HEK293 (cell line): Measurements from ENCODE around the gene MYORG.

Source experiments
- KLF9 ChIP-seq: fragments of 450-650 bp; formaldehyde crosslinking; IDR thresholded peaks from 2 replicates; pipeline ENCODE4 v1.5.1; 2016; ENCODE audit warnings: missing biosample characterization, missing genetic modification characterization, low read depth
- RBAK ChIP-seq: fragments of 450-650 bp; formaldehyde crosslinking; IDR thresholded peaks from 2 replicates; pipeline ENCODE4 v1.5.1; 2016; ENCODE audit warnings: missing biosample characterization, missing genetic modification characterization
- ZNF239 ChIP-seq: fragments of 450-650 bp; formaldehyde crosslinking; IDR thresholded peaks from 2 replicates; pipeline ENCODE4 v1.5.1; 2016; ENCODE audit warnings: missing biosample characterization, missing genetic modification characterization
- ZNF555 ChIP-seq: fragments of 450-650 bp; formaldehyde crosslinking; conservative IDR thresholded peaks from 2 replicates; pipeline ENCODE4 v1.5.1; 2017; ENCODE audit warnings: missing biosample characterization, mild to moderate bottlenecking, missing genetic modification characterization, inconsistent platforms
- ZNF561 ChIP-seq: fragments of 450-650 bp; IDR thresholded peaks from 2 replicates; pipeline ENCODE4 v1.5.1; 2018; ENCODE audit warnings: missing biosample characterization, missing genetic modification characterization, borderline replicate concordance
- ZSCAN16 ChIP-seq: fragments of 450-650 bp; formaldehyde crosslinking; IDR thresholded peaks from 2 replicates; pipeline ENCODE4 v1.5.1; 2016; ENCODE audit warnings: missing biosample characterization, missing genetic modification characterization
- TF ChIP-seq, protein P1 (sequence below): fragments of 450-650 bp; formaldehyde crosslinking; IDR thresholded peaks from 2 replicates; pipeline ENCODE4 v1.5.1; 2016; ENCODE audit warnings: missing biosample characterization, missing genetic modification characterization
- TF ChIP-seq, protein P2 (sequence below): fragments of 450-650 bp; formaldehyde crosslinking; IDR thresholded peaks from 2 replicates; pipeline ENCODE4 v1.5.1; 2016; ENCODE audit warnings: missing biosample characterization, missing genetic modification characterization, low read depth

- TF ChIP-seq, protein P1, sequence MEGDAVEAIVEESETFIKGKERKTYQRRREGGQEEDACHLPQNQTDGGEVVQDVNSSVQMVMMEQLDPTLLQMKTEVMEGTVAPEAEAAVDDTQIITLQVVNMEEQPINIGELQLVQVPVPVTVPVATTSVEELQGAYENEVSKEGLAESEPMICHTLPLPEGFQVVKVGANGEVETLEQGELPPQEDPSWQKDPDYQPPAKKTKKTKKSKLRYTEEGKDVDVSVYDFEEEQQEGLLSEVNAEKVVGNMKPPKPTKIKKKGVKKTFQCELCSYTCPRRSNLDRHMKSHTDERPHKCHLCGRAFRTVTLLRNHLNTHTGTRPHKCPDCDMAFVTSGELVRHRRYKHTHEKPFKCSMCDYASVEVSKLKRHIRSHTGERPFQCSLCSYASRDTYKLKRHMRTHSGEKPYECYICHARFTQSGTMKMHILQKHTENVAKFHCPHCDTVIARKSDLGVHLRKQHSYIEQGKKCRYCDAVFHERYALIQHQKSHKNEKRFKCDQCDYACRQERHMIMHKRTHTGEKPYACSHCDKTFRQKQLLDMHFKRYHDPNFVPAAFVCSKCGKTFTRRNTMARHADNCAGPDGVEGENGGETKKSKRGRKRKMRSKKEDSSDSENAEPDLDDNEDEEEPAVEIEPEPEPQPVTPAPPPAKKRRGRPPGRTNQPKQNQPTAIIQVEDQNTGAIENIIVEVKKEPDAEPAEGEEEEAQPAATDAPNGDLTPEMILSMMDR (tag by site-specific recombination), result no peak
- TF ChIP-seq, protein P2, sequence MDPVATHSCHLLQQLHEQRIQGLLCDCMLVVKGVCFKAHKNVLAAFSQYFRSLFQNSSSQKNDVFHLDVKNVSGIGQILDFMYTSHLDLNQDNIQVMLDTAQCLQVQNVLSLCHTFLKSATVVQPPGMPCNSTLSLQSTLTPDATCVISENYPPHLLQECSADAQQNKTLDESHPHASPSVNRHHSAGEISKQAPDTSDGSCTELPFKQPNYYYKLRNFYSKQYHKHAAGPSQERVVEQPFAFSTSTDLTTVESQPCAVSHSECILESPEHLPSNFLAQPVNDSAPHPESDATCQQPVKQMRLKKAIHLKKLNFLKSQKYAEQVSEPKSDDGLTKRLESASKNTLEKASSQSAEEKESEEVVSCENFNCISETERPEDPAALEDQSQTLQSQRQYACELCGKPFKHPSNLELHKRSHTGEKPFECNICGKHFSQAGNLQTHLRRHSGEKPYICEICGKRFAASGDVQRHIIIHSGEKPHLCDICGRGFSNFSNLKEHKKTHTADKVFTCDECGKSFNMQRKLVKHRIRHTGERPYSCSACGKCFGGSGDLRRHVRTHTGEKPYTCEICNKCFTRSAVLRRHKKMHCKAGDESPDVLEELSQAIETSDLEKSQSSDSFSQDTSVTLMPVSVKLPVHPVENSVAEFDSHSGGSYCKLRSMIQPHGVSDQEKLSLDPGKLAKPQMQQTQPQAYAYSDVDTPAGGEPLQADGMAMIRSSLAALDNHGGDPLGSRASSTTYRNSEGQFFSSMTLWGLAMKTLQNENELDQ, result no peak
- no peak for TF ChIP-seq KLF9
- no peak for TF ChIP-seq ZNF555 (tag by site-specific recombination)
- TF ChIP-seq ZNF561 (tag by site-specific recombination), result no peak
- TF ChIP-seq ZNF239, result no peak
- TF ChIP-seq ZSCAN16 (tag by site-specific recombination), result no peak
- no peak for TF ChIP-seq RBAK
Measured at GRCh38 chr9:34378376-34379060, 1.8 kb upstream of the MYORG start.
